ENCODE measurements around the gene LILRB4.
"Not testable (repeated sequence)": the region's sequence is repeated elsewhere in the genome, so short reads cannot be mapped to it uniquely, and the experiment has no call there.

The LILRB4 gene

DNA sequence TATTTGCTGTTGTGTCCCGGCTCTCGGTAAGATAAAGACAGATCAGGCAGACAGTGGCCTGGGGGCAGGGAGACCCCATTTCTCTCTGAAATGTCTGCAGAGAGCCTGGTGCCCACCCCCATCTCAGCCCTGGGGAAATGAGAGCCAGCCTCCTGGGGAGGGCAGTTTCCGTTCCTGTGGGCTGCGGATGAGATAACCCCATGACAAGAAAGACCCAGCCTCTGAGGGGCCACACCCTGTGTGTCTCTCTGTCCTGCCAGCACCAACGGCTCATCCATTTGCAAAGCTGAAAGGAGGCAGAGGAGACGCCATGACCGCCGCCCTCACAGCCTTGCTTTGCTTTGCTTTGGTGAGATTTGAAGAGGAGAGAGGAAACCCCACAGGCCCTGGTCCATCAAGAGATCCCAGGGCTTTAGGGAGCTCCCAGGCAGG is 33.3 kb downstream of the LILRB4 start:
- DNase-seq (ENCODE audit: low read depth) = no peak

DNA sequence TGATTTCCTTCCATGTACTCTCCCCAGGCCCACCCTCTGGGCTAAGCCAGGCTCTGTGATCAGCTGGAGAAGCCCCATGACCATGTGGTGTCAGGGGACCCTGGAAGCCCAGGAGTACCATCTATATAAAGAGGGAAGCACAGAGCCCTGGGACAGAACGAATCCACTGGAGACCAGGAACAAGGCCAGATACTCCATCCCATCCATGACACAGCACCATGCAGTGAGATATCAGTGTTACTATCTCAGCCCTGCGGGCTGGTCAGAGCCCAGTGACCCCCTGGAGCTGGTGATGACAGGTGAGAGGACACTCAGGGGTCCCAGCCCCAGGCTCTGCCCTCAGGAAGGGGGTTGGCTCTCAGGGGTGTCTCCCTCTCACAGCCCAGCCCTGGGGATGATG is 34.0 kb downstream of the LILRB4 start:
- DNase-seq (ENCODE audit: low read depth) = no peak

DNA sequence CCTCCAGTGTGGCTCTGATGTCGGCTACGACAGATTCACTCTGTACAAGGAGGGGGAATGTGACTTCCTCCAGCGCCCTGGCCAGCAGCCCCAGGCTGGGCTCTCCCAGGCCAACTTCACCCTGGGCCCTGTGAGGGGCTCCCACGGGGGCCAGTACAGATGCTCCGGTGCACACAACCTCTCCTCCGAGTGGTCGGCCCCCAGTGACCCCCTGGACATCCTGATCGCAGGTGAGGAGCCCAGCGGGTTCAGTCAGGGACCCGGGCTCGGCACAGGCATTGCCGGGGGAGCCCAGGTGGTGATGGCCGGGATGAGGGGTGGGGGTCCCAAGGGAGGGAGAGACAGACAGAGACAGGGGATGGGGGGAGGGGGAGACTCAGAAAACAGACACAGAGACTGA is 34.9 kb downstream of the LILRB4 start:
- not testable (repeated sequence) for DNase-seq (ENCODE audit: low read depth)

DNA sequence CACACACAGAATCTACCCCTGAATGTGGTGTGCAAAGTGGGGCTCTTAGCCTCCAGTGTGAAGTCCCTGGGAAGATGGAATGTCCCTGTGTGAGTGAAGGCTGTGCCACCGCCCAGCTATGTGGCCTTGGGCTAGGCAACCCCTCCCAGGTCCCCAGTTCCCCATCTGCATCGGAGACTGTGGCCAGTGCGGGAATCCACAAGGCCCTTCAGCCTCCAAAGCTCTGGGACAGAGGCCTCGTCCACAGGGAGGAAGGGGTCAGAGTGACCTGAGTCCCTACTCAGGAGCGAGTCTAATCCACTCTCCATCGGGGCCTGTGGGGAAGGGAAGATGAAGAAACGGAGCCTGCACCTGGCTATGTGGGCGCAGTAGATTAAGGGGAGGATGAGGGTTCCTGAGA is 42.1 kb downstream of the LILRB4 start:
- DNase-seq (ENCODE audit: low read depth) = no peak

DNA sequence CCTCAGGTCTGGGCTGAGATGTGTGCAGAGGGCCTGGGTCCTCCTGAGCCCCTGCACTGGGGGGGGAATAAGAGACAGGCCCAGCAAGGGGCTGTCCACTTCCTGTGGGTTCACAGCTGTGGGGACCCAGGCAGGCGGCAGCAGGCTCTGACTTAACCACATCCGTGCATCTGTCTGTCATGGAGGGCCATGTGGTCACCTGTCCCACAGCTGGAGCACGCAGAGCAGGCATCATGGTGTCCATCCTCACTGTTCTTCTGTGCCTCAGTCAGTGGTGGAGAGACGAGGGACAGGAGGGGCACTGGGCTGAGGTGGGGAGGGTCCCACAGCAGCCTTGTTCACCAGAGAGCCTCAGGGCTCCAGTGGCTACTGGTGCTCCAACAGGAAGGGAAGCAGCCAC is 45.2 kb downstream of the LILRB4 start:
- no peak for DNase-seq (ENCODE audit: low read depth)

DNA sequence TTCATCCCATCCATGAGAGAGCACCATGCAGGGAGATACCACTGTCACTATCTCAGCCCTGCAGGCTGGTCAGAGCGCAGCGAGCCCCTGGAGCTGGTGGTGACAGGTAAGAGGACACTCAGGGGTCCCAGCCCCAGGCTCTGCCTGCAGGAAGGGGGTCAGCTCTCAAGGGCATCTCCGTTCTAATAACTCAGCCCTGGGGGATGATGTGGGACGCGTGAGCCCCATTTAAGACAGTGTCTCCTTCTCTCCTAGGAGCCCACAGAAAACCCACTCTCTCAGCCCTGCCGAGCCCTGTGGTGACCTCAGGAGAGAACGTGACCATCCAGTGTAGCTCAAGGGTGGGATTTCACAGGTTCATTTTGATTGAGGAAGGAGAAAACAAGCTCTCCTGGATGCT is 46.0 kb downstream of the LILRB4 start:
- DNase-seq (ENCODE audit: low read depth) = no peak

DNA sequence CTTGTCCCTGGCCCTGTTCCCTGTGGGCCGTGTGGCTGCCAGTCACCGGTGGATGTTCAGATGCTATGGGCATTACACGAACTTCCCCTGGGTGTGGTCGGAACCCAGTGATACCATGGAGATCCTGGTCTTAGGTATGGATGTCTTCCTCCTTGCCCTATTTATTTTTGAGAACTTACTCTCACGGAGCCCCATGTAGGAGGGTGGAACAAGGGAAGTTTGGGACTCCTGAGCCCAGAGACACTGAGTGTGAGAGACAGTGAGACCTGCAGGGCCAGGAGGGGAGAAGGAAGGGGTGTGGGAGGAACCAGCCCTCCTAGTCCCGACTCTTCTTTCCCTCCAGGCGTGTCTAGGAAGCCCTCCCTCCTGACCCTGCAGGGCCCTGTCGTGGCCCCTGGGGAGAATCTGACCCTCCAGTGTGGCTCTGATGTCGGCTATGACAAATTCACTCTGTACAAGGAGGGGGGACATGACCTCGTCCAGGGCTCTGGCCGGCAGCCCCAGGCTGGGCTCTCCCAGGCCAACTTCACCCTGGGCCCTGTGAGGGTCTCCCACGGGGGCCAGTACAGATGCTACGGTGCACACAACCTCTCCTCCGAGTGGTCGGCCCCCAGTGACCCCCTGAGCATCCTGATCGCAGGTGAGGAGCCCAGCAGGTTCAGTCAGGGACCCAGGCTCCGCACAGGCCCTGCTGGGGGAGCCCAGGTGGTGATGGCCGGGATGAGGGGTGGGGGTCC is 46.6 kb downstream of the LILRB4 start:
- DNase-seq (ENCODE audit: low read depth) = no peak

DNA sequence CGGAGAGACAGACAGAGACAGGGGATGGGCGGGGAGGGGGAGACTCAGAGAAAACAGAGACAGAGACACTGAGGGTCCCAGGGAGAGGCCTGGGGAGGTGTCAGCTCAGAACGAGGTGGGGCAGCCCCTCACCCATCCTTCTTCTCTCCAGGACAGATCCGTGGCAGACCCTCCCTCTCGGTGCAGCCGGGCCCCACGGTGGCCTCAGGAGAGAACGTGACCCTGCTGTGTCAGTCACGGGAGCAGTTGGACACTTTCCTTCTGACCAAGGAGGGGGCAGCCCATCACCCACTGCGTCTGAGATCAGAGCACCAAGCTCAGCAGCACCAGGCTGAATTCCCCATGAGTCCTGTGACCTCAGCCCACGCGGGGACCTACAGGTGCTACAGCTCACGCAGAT is 47.2 kb downstream of the LILRB4 start:
- DNase-seq (ENCODE audit: low read depth) = not testable (repeated sequence)

Measured in activated T-helper 9 cell treated with anti-CD3 and anti-CD28 coated beads, Interleukin-2, amount 50 U/mL, for 16 hours (primary cell).